Measurements from ENCODE around the gene INTS6.

- TF ChIP-seq, protein P1, sequence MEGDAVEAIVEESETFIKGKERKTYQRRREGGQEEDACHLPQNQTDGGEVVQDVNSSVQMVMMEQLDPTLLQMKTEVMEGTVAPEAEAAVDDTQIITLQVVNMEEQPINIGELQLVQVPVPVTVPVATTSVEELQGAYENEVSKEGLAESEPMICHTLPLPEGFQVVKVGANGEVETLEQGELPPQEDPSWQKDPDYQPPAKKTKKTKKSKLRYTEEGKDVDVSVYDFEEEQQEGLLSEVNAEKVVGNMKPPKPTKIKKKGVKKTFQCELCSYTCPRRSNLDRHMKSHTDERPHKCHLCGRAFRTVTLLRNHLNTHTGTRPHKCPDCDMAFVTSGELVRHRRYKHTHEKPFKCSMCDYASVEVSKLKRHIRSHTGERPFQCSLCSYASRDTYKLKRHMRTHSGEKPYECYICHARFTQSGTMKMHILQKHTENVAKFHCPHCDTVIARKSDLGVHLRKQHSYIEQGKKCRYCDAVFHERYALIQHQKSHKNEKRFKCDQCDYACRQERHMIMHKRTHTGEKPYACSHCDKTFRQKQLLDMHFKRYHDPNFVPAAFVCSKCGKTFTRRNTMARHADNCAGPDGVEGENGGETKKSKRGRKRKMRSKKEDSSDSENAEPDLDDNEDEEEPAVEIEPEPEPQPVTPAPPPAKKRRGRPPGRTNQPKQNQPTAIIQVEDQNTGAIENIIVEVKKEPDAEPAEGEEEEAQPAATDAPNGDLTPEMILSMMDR (optimal IDR thresholded peaks at IDR 0.05 in 1 of 3, IDR thresholded peaks at IDR 0.05 in 1 of 3, conservative IDR thresholded peaks at IDR 0.05 in 1 of 3; ENCODE audit: extremely low read depth in 1 of 3, insufficient read depth in 2 of 3, low read length in 3 of 3) = no peak
- TF ChIP-seq EZH2 (IDR thresholded peaks at IDR 0.05; ENCODE audit: low read length) = no peak
These were observed 12.5 kb downstream of the INTS6 start for GRCh38 chr13:51440381-51440780.

All from keratinocyte (primary cell).